CD14-positive monocyte (primary cell): ENCODE results near the gene NUBPL. TPM values are rescaled to one million over a fixed set of nuclear protein-coding genes. Genes with fewer than 3 reads are reported as not detected.

Experiments
- DNase-seq, 3 donors: peaks; one replicate each; pipeline ENCODE4 v3.0.0-alpha.2; 2011 to 2022
- H2AFZ ChIP-seq: 2 replicates; pipeline ENCODE4 v1.6.0; 2012; ENCODE audit warnings: mild to moderate bottlenecking, low read depth, low read length, inconsistent platforms; ENCODE audit not compliant: insufficient read depth, poor library complexity, severe bottlenecking
- H3K27ac ChIP-seq, 2 donors: 1 replicate in 1 of 2; 2 replicates in 1 of 2; pipeline ENCODE4 v1.5.1; 2012 to 2013; ENCODE audit warnings: low read length in 2 of 2, control low read depth in 1 of 2, inconsistent platforms in 1 of 2, low read depth in 1 of 2, mild to moderate bottlenecking in 1 of 2
- H3K27me3 ChIP-seq, 2 donors: one replicate each; pipeline versions ENCODE4 v1.6.0 to v1.6.1; 2011 to 2013; ENCODE audit warnings: low read length in 2 of 2; ENCODE audit not compliant: control insufficient read depth in 2 of 2, insufficient read depth in 2 of 2
- H3K36me3 ChIP-seq, 2 donors: replicated peaks in 1 of 2; 1 replicate in 1 of 2; 2 replicates in 1 of 2; pipeline versions ENCODE4 v1.5.1 to v1.6.1; 2012 to 2013; ENCODE audit warnings: low read length in 2 of 2, control low read depth in 1 of 2, inconsistent platforms in 1 of 2, mild to moderate bottlenecking in 1 of 2; ENCODE audit not compliant: insufficient read depth in 2 of 2, control insufficient read depth in 1 of 2
- H3K4me1 ChIP-seq, 2 donors: 1 replicate in 1 of 2; 2 replicates in 1 of 2; pipeline versions ENCODE4 v1.5.1 to v1.6.1; 2012 to 2013; ENCODE audit warnings: low read length in 2 of 2, control low read depth in 1 of 2, inconsistent platforms in 1 of 2, mild to moderate bottlenecking in 1 of 2, moderate library complexity in 1 of 2; ENCODE audit not compliant: insufficient read depth in 2 of 2, control insufficient read depth in 1 of 2
- H3K4me2 ChIP-seq: replicated peaks from 2 replicates; pipeline ENCODE3; 2012; ENCODE audit warnings: low read length, moderate library complexity, mild to moderate bottlenecking; ENCODE audit not compliant: poor library complexity, severe bottlenecking; ENCODE audit errors: extremely low read depth
- H3K4me3 ChIP-seq, 3 experiments: fragments of 200-600 bp in 1 of 3; sonication (generic) in 1 of 3; replicated peaks in 1 of 3; 1 replicate in 2 of 3; 2 replicates in 1 of 3; pipeline ENCODE4 v1.5.1; 2011 to 2013; ENCODE audit warnings: low read length in 3 of 3, mild to moderate bottlenecking in 3 of 3, control low read depth in 2 of 3, low read depth in 2 of 3, inconsistent platforms in 1 of 3, moderate library complexity in 1 of 3
- H3K79me2 ChIP-seq: 2 replicates; pipeline ENCODE4 v1.6.0; 2012; ENCODE audit warnings: mild to moderate bottlenecking, control low read depth, inconsistent platforms, low read length, moderate library complexity; ENCODE audit not compliant: insufficient read depth
- H3K9ac ChIP-seq: 2 replicates; pipeline ENCODE4 v1.6.0; 2017; ENCODE audit warnings: low read length, mild to moderate bottlenecking; ENCODE audit not compliant: insufficient read depth, poor library complexity, severe bottlenecking
- H3K9me3 ChIP-seq, 2 donors: replicated peaks in 1 of 2; 1 replicate in 1 of 2; 2 replicates in 1 of 2; pipeline versions ENCODE4 v1.5.1 to v1.6.1; 2012 to 2013; ENCODE audit warnings: low read length in 2 of 2, control low read depth in 1 of 2; ENCODE audit not compliant: control insufficient read depth in 1 of 2, insufficient read depth in 1 of 2
- H4K20me1 ChIP-seq: 2 replicates; pipeline ENCODE4 v1.6.0; 2012; ENCODE audit warnings: mild to moderate bottlenecking, low read length, control low read depth, moderate library complexity; ENCODE audit not compliant: insufficient read depth
- H3K27ac Mint-ChIP-seq, 7 donors: one replicate each; pipeline ENCODE4 v1.8.0; 2020; ENCODE audit warnings: mild to moderate bottlenecking in 7 of 7, mixed read lengths in 7 of 7, moderate library complexity in 6 of 7, inconsistent platforms in 2 of 7
- H3K27me3 Mint-ChIP-seq, 3 donors: one replicate each; pipeline ENCODE4 v1.8.0; 2021 to 2022; ENCODE audit warnings: low read depth in 3 of 3, mild to moderate bottlenecking in 3 of 3, mixed read lengths in 3 of 3, moderate library complexity in 3 of 3, inconsistent platforms in 1 of 3
- H3K36me3 Mint-ChIP-seq, 2 donors: one replicate each; pipeline ENCODE4 v1.8.0; 2020; ENCODE audit warnings: mixed read lengths in 2 of 2, inconsistent platforms in 1 of 2, mild to moderate bottlenecking in 1 of 2
- H3K4me1 Mint-ChIP-seq: one replicate; pipeline ENCODE4 v1.8.0; 2020; ENCODE audit warnings: mild to moderate bottlenecking, mixed read lengths
- H3K4me3 Mint-ChIP-seq, 2 donors: one replicate each; pipeline ENCODE4 v1.8.0; 2020; ENCODE audit warnings: mild to moderate bottlenecking in 2 of 2, mixed read lengths in 2 of 2, moderate library complexity in 1 of 2
- H3K9me3 Mint-ChIP-seq, 7 donors: one replicate each; pipeline ENCODE4 v1.8.0; 2020 to 2022; ENCODE audit warnings: mixed read lengths in 7 of 7, mild to moderate bottlenecking in 6 of 7, moderate library complexity in 6 of 7, inconsistent platforms in 2 of 7
- WGBS: methylation state at CpG from one replicate; pipeline ENCODE4 v1.1.5; 2013; ENCODE audit warnings: missing lambda C conversion rate; ENCODE audit not compliant: insufficient coverage; 5-methylcytosine and 5-hydroxymethylcytosine counted together
- intact Hi-C, 2 donors: fragments of 100-400 bp; cut with micrococcal nuclease; formaldehyde crosslinking; loops; one replicate each; pipeline versions ENCODE4 v1.15.0 to v1.15.1; 2023
- polyA plus RNA-seq, 3 donors: library from polyadenylated mRNA; depleted of rRNA in 1 of 3; unstranded in 2 of 3; stranded (reverse) in 1 of 3; fragments of 300-500 nt in 2 of 3; fragments of >200 nt in 1 of 3; fragmentation: Illumina TruSeq in 2 of 3; gene quantifications; 1 replicate in 2 of 3; 2 replicates in 1 of 3; pipeline ENCODE4 v1.2.3, GENCODE V29; 2012 to 2021
- TF ChIP-seq, protein P1 (sequence below): fragments of 200-600 bp; IDR thresholded peaks from one replicate; pipeline ENCODE4 v1.8.0; 2022; ENCODE audit warnings: antibody characterized with exemption, mild to moderate bottlenecking

Gene NUBPL
- polyA plus RNA-seq, 3 donors = 0.75 to 2.4 (median 2.3) TPM

DNA sequence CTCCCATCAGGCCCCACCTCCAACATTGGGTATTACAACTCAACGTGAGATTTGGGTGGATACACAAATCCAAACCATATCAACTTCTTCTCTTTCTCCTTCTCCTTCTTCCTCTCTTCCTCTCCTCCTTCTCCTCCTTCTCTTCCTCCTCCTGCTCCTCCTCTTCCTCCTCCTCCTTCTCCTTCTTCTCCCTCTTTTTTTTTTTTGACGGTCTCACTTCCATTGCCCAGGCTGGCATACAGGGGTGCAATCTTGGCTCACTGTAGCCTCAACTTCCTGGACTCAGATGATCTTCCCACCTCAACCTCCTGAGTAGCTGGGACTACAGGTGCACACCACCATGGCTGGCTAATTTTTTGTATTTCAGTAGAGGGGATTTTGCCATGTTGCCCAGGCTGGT is 11.4 kb upstream of the NUBPL start:
- Histone ChIP-seq H3K79me2 (no peaks in the 10 kb centered on the region), H2AFZ (no peak overlapping the region), H3K9me3 (no peaks in the 10 kb centered on the region), H4K20me1 (no peaks in the 10 kb centered on the region), H3K27me3 (peaks cover 6 to 12% of the 10 kb centered on the region in 2 donors), H3K4me3 (no peak overlapping the region), H3K9ac (no peak overlapping the region), H3K27ac (no peak overlapping the region), H3K36me3 (no peaks in the 10 kb centered on the region), H3K4me2 (no peak overlapping the region), H3K4me1 (no peaks in the 10 kb centered on the region)
- no peaks in the 10 kb centered on the region for H3K36me3 Mint-ChIP-seq
- H3K4me3 Mint-ChIP-seq = no peak overlapping the region
- WGBS = 50% methylated on average over 1 of the region's 2 CpGs
- DNase-seq = no peak
- intact Hi-C loops = loop anchor here in 1 of 2 donors (10.0 kb wide), 1 partner anchor 125 kb away; the partner anchor contains the start of gene HEATR5A
- peak overlapping the region in 1 of 7 donors; percentile 22 for H3K27ac Mint-ChIP-seq
- H3K4me1 Mint-ChIP-seq = peaks cover 3% of the 10 kb centered on the region
- peaks cover 9 to 16% (median 16%) of the 10 kb centered on the region in 3 donors for H3K27me3 Mint-ChIP-seq
- TF ChIP-seq, protein P1, sequence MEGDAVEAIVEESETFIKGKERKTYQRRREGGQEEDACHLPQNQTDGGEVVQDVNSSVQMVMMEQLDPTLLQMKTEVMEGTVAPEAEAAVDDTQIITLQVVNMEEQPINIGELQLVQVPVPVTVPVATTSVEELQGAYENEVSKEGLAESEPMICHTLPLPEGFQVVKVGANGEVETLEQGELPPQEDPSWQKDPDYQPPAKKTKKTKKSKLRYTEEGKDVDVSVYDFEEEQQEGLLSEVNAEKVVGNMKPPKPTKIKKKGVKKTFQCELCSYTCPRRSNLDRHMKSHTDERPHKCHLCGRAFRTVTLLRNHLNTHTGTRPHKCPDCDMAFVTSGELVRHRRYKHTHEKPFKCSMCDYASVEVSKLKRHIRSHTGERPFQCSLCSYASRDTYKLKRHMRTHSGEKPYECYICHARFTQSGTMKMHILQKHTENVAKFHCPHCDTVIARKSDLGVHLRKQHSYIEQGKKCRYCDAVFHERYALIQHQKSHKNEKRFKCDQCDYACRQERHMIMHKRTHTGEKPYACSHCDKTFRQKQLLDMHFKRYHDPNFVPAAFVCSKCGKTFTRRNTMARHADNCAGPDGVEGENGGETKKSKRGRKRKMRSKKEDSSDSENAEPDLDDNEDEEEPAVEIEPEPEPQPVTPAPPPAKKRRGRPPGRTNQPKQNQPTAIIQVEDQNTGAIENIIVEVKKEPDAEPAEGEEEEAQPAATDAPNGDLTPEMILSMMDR = no peak
- peaks cover 6 to 14% (median 8%) of the 10 kb centered on the region in 7 donors for H3K9me3 Mint-ChIP-seq

DNA sequence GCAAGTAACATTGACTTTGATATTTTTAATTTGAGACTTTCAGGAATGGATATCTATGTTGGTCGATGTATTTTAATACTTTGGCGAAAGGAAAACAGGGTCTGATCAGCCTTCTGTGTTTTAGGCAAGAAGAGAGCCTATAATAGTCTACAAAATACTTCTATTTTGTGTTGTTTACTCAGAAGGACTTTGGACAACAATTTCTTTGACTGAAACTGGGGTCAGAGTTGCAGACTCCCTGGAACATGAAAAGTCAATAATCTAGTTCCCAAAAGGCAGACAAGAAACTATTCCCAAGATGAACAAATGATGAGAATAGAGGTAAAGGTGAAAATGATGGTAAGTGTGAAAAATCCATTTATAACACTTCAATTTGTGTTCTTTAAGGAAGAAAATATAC is 10.6 kb upstream of the NUBPL start:
- no peak overlapping the region for H2AFZ ChIP-seq
- no peak overlapping the region for H3K9ac ChIP-seq
- intact Hi-C loops = loop anchor here in 1 of 2 donors (10.0 kb wide), 1 partner anchor 126 kb away; the partner anchor contains the start of gene HEATR5A
- Mint-ChIP-seq H3K27ac (no peak overlapping the region), H3K9me3 (peaks cover 6 to 14% (median 8%) of the 10 kb centered on the region in 7 donors), H3K4me3 (no peak overlapping the region), H3K36me3 (no peaks in the 10 kb centered on the region), H3K27me3 (peaks cover 9 to 16% (median 14%) of the 10 kb centered on the region in 3 donors), H3K4me1 (peaks cover 3% of the 10 kb centered on the region)
- TF ChIP-seq, protein P1 = no peak
- H3K4me1 ChIP-seq = no peaks in the 10 kb centered on the region
- H3K27ac ChIP-seq = no peak overlapping the region
- WGBS = no CpG with 5 or more reads among the region's 2 CpGs
- H4K20me1 ChIP-seq = no peaks in the 10 kb centered on the region
- H3K9me3 ChIP-seq = no peaks in the 10 kb centered on the region
- H3K4me3 ChIP-seq = no peak overlapping the region
- H3K79me2 ChIP-seq = no peaks in the 10 kb centered on the region
- no peak for DNase-seq
- H3K36me3 ChIP-seq = no peaks in the 10 kb centered on the region
- peaks cover 9 to 15% of the 10 kb centered on the region in 2 donors for H3K27me3 ChIP-seq
- H3K4me2 ChIP-seq = no peak overlapping the region
